Activated naive CD4-positive, alpha-beta T cell (primary cell): ENCODE results near the gene CLEC18B.
A peak's percentile ranks its signal among the peaks of the same experiment; 100 is the strongest.
"Not testable (repeated sequence)": the region's sequence is repeated elsewhere in the genome, so short reads cannot be mapped to it uniquely, and the experiment has no call there.

Experiments used
- DNase-seq, 4 experiments: peaks; one replicate each; lab custom pipeline; 2025; lab: John Stamatoyannopoulos, UW

The CLEC18B gene

DNA sequence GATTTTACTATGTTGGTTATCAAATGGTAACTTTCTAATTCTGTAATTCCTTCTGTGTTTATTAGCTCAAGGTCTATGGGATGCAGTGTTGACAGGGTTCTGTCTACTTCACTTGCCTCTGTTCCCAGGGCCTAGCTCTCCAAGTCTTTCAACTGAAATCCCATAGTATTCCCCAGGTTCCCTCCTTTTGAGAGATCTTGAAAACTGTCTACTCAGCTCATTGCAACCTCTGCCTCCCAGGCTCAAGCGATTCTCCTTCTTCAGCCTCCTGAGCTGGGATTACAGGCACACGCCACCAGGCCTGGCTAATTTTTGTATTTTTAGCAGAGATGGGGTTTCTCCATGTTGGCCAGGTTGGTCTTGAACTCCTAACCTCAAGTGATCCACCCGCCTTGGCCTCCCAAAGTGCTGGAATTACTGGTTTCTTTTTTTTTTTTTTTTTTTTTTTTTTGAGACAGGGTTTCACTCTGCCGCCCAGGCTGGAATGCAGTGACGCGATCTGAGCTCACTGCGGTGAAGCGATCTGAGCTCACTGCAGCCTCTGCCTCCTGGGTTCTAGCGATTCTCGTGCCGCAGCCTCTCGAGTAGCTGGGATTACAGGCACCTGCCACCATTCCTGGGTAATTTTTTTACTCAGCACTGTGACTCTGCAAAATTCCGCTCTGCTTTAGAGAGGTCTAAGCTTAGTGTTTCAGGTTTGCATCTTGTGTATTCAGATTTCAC lies 22.5 kb upstream of the CLEC18B start:
- DNase-seq, result not testable (repeated sequence)

DNA sequence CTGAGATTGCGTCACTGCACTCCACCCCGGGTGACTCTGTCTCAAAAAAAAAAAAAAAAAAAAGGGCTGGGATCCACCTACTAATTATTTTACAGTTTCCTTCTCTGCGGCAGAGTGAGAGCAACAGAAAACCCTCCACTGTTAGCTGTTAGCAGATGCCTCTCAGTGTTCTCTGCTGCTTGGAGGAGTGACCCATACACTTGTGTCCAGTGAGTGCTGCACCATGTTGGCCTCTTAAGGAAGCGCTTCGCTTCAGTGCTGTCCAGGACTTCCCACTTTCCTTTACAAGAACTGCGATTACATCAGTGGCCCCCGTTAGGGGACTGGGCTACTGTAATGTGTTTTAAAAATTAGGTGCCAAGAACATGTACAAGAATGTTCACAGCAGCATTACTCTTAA lies 18.4 kb upstream of the CLEC18B start:
- DNase-seq, result no peak

DNA sequence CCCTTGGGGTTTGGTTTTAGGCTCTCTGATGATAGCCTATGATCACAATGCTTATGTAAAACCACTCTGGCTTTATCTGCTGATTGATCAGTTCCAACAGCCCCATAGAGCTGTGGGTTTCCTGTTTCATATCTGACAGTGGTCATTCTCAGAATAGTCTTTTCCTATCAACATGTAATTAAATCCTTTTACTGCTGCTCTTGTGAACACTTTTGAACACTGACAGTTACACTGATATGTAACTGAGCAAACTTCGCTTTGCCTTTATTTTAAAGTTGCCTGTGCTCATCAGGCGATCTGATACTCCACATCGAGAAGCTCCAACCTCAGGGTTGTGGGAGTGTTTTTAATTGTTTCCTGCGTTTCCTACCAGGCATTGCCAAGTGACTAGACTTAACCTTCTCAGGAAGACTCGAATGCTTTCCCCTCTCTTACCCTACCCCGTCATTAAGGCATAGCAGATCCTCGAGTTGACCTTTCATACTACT lies 17.3 kb upstream of the CLEC18B start:
- no peak for DNase-seq

DNA sequence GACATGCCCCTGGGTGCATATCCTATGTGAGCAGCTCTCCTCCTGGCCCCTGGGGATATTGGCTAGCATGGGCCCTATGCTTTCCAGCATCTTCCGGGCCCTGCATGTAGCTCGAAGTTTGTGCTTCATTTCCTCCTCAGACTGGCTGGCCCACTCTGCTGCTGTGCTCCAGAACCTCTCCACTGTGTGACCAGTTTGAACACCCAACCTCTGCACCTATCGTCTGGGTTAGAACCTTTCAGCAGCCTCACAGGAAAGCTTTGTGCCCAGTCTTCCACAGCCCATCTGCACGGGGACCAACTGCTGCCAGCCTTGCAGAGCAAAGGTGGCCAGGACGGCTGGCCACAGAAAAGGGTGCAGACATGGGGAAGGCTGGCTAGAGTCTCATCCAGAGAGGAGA lies 10.2 kb upstream of the CLEC18B start:
- DNase-seq, result no peak

DNA sequence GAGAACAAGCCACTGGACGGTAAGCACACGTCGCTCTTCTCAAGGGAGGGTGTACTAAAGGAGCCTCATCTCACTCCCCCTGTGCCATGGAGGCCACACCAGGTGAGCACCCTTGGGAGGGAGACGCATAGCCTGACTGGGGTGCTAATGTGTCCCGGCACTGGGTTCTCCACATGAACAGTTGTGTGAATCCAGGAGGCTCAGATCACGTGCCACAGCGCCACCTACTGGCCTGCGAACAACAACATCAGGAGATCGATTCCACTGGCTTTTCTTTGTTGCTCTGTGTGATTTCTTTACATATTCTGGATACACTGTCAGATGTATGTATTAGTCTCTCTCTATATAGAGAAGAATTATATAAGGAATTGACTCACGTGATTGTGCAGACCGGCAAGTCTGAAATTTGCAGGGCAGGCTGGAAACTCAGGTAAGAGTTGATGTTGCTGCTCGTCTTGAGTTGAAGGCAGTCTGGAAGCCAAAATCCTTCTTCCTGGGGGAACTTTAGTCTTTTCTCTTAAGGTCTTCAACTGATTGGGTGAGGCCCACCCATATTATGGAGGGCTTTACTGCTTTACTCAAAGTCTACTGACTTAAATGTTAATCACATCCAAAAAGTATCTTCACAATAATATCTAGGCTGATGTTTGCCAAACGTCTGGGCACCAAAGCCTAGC lies 8.9 kb upstream of the CLEC18B start:
- peak in 2 of 4 experiments; percentile 23 to 35 for DNase-seq

DNA sequence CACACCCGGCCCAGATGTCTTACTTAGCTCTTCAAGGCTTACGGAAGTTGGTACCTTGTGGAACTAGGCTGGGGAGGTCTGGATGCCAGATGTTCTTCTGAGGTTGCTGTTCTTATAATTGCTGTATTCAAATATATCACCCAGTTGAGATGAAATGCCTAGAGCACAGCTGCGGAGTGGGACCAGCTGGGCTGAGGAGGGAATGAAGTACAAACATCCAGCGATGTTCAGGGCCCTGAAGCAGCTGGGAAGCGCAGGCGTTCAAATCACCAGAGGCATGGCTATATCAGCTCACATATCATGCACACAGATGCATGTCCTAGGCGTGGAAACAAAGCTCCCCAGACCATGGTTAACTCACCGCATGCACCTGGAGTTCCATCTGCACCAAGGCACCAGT lies 7.2 kb upstream of the CLEC18B start:
- DNase-seq, result not testable (repeated sequence)

DNA sequence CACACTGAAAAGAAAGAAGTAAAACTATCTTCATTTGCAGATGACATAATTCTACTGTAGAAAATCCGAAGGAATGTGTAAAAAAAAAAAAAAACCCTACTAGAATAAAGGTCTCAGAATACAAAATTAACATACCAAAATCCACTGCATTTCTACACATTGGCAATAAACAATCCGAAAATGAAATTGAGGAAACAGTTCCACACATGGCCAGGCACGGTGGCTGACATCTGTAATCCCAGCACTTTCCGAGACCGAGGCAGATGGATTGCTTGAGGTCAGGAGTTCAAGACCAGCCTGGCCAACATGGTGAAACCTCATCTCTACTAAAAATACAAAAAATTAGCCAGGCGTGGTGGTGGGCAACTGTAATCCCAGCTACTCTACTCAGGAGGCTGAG lies 4.5 kb upstream of the CLEC18B start:
- not testable (repeated sequence) for DNase-seq

DNA sequence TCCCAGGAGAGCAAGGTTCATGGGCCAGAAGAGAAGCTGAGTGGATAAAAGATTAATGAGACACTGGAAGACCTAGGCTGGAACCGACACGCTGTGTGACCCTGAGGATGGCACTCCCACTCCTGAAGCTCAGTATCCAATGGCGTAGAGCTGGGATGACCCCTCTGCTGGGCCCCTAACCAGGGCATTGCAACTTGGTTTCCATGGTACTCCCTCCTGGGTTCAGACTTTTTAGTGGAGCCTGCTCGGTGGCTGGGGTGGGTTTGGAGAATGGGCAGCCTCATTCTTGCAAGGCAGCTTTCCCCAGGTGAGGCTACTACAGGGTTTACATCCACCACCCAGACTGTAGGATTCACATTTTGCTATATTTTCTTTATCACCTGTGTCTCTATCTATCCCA lies 2.4 kb upstream of the CLEC18B start:
- DNase-seq, result not testable (repeated sequence)

DNA sequence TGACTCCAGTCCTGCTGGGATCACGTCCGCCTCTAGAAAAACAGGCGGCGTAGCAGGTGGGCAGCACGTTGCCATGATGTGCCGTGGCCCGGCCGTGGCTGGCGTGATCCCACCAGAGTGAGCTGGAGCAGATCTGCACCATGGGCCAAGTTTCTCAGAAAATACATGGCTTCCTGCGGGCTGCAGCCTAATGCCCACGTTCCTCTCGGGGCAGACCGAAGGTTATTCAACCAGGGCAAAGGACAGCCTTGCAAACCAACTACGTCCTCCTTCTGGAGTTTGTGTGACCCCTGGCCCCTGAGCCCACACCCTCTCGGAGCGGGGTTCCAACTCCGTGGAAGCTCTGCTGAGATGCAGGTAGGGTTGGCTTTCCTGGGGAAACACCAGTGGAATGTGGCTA lies 808 bp upstream of the CLEC18B start:
- not testable (repeated sequence) for DNase-seq

DNA sequence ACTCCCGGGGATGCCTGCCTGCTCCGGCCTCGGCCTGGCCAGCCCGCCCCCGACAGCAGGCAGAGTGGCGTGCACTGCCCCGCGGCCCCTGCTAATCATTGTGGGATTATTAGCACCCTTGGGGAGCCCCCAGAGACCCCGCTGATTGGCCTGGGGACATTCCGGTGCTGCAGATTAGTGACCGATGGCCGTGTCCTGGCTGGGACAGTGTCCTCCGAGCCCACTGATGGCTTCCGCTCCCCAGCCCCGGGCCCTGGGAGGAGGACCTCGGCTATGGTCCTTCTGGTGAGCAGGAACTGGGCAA lies 156 bp upstream of the CLEC18B start:
- DNase-seq, result not testable (repeated sequence)

DNA sequence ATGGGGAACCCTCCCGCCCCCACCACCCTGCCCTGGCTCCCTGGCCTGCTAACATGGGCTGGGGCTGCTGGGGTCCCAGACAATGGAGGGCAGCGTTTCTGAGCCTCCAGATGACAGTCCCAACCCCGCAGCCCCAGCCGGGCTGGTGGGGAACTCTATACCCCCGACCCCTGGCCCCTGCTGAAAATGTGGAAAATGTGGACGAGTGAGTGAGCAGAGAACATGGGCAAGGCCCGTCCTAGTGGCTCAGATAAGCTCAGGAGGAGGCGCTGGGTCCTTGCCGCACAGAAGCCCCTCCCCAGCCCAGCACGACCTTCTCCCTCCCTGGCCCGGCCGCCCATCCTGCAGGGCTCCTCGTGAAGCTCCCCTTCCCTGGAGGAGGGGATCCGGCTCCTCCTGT lies 1.5 kb downstream of the CLEC18B start:
- DNase-seq, result not testable (repeated sequence)

DNA sequence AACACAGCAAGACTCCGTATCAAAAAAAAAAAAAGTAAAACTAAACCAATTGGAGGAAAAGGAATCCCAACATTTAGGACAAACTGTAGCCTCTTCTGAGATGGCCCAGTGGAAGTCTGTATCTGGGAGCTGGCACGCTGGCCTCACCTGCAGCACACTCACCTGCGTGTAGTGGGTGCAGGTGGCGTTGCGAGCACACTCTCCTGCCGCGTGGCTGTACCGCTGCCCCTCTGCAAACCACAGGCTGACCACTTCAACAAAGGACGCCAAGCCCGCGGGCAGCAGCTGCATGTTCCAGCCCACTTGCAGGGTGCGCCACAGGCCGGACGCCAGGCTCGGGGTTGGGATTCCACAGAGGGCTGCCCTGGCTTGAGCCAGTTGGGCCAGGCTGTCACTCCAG lies 3.4 kb downstream of the CLEC18B start:
- not testable (repeated sequence) for DNase-seq

DNA sequence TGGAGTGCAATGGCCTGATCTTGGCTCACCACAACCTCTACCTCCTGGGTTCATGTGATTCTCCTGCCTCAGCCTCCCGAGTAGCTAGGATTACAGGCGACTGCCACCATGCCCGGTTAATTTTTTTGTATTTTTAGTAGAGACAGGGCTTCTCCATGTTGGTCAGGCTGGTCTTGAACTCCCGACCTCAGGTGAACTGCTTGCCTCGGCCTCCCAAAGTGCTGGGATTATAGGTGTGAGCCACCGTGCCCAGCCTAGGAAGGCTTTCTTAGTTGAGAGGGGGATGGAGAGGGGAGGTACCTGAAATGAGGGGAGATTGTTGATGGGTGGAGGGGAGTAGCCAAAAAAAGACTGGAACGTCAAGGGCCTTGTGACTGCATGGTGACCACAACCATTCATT lies 7.4 kb downstream of the CLEC18B start:
- DNase-seq, result not testable (repeated sequence)

DNA sequence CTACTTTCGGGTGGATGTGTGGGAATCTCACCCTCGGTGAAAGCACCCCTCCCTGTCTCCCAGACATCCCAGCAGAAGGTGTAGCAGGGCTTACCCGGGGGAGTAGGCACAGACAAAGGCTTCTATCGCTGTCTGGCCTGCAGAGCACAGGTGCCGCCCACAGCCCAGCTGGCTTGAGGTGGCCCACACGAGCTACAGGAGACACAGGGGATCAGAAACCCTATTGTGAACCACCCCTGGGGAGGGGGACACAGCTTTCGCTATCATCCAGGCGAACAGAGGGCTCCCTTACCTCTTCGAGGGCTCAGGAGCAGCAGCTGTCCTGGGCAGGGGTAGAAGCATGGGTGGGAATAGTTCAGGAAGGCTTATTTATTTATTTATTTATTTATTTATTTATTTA lies 7.8 kb downstream of the CLEC18B start:
- not testable (repeated sequence) for DNase-seq

DNA sequence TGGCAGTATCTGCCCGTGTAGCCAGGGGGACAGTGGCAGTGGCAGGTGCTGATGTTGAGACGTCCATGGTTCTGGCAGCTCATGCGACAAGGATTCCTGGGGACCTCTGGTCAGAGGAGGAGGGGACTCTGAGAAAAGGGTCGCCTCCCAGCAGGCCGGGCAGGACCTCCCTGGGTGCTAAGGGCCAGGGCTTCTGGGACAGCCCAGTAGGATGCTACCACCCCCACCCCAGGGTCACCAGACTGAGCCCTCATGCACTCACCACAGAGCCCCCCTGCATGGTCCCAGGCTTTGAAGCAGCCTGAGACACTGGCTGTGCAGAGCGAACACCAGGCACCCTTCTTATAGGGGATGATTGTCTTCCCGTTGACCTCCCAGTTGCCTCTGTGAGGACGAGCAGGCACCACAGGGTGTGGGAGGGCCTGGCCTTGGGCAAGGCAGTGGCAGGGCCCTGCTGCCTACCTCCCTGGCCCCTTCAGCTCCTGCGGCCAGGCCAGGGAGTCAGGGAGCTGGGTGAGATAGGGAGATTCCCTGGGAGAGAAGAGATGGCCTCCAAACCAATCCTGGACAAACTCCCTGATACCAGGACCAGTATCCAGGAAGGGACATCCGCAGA lies 8.4 kb downstream of the CLEC18B start:
- not testable (repeated sequence) for DNase-seq

DNA sequence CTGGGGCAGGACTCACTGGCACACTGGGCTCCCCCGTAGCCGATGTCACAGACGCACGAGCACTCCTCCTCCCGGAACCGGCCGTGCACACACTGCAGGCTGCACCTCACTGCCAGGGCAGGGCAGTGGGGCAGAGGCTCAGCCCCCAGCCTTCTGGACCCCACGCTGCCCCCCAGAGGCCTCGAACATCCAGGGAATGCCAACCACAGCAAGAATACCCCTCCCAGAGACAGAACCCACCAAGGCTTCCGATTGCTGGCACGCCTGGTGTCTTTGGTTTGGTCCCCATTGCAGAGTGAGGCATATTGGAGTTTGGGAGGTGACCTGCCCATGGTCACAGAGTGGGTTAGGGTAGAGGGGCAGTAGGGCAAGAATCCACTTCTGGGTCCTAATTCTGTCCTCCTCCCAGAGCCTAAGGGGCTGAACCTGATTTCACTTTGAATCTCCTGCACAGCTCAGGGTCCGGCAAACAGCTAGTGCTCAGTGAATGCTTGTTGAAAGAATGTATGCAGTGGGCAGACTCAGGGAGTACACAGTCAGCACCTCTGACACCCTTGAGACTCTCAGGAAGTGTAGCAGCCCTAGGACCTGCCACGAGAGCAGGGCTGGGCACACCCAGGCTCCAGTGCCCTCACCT lies 9.0 kb downstream of the CLEC18B start:
- not testable (repeated sequence) for DNase-seq

DNA sequence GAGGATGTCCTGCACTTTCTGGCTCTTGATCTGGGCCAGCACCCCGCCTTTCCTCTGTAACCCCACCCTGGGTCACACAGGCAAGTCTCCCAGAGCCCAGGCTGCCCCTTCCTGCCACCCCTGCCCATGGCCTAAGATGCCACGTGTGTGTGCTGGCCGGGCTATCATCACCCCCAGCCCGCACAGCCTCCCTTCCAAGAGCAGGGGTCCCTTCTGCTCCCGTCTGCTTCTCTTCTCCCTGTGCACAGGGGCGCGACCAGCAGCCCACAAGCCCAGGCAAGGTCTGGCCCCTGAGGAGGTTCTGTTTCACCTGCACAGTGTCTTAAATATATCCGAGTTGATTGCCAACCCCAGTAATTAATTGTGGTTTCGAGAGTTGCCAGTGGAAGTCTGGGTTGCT lies 10.3 kb downstream of the CLEC18B start:
- DNase-seq, result not testable (repeated sequence)

DNA sequence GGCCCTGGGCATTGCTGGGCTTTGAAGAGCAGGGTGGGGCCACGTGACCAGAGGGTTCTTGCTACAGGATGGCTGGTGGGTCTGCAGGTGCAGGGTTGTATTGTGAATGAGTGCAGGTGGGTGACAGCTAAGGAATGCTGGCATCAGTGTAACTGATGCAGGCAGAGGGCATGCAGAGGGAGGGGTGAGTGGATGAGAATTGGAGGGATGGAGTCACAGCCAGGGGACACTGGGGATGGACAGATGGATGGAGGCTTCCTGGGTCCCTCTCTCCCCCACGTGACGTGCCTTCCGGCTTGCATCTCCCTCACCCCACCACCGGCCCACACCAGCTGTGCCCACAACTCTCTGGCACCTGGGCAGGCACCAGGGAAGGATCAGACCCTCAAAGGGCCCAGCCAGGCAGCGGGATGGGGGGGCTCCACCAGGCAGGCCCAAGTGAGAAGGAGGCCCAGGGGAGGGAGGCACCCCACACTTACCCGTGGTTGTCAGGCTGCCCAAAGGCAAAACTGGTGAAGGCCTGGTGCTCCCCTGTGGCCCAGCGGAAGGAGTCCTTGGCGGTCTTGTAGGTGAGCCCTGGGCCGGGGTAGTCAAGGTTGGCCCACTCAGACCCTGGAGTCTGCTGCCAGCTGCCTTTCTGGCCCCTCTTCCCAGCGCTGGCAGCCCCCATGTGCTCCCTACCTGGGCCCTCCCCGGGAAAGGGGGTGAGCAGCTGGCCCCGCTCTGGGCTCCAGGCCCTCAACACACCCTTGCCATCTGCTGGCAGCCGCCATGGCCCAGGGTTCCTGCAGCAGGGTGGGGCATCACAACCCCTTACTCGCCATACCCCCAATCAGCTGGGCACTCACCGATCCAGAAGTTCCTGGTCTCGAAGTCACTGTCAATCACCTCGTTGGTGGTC lies 11.0 kb downstream of the CLEC18B start:
- DNase-seq, result not testable (repeated sequence)

DNA sequence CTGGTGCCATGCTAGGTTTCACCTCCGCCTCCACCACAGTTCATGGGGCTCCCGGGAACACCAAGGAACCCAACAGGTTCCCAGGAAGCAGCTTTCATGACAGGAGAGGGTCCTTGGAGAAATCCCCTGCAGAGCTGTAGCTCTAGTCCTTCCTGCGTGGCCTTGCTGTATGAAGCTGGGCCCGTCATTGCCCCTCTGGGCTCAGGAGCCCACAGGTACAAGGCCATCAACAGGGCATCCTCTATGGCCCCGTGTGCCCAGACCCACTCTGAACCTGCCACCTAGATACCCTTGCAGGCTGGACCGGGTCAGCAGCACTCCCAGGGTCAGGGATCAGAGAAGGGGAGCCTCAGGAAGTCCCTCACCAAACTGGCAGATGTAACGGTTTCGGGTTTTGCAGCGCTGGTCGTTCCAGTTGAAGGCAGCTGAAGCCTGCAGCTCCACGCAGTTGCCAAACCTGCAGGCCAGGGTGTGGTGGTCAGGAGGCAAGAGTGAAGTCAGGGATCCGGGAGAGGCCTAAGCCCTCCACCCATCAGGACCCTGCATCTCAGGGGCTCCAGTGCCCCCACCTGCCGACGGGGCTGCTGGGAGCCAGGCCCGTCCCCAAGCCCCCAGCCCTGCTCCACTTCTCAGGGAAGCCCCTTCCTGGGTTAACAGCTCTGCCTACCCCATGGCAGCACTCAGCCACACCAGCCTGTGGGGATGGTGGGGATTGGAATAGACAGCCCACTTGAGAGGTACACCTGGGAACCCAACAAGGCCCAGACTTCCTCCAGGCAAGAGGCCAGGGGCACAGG lies 11.9 kb downstream of the CLEC18B start:
- not testable (repeated sequence) for DNase-seq

DNA sequence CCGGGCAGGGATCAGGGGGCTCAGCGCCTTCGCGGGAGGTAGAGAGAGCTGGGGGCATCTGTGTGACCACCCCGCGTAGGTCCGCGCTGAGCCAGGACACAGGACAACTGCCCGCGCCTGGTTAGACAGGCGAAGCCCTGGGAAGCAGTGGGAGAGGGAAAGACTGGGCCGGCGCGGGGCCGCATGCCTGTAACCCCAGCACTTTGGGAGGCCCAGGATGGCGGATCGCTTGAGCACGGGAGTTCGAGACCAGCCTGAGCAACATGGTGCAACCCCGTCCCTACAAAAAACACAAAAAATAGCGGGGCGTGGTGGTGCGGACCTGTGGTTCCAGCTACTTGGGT lies 13.9 kb downstream of the CLEC18B start:
- DNase-seq, result not testable (repeated sequence)
